Astrocyte (in vitro differentiated cells and primary cell): ENCODE results near the gene DPF3.

Experiments
- EZH2 ChIP-seq: IDR thresholded peaks from 2 replicates; pipeline ENCODE4 v1.6.1; 2012; ENCODE audit warnings: mild to moderate bottlenecking, low read length, inconsistent platforms; ENCODE audit not compliant: insufficient read depth
- TF ChIP-seq, protein P1 (sequence below): IDR thresholded peaks from 2 replicates; pipeline ENCODE4 v1.5.1; 2011; ENCODE audit warnings: low read depth, mild to moderate bottlenecking, inconsistent platforms, low read length, moderate library complexity; ENCODE audit not compliant: insufficient read depth

DNA sequence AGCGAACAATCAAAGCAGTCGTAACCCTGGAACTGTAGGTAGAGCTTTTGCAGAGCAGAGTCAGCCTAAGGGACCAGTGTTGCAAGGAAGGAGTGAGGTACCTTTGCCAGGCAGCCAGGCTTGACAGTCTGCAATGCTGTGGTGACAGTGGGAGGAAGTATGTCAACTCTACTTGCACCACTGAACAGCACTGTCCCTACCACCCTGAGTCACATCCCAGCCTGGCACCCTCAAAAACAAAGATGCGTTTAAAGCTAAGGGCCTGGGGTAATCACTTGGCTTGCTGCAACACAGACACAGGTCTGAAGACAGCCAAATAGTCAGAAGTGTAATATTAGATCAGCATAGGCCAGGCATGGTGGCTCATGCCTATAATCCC lies 141.9 kb downstream of the DPF3 start:
- TF ChIP-seq, protein P1, sequence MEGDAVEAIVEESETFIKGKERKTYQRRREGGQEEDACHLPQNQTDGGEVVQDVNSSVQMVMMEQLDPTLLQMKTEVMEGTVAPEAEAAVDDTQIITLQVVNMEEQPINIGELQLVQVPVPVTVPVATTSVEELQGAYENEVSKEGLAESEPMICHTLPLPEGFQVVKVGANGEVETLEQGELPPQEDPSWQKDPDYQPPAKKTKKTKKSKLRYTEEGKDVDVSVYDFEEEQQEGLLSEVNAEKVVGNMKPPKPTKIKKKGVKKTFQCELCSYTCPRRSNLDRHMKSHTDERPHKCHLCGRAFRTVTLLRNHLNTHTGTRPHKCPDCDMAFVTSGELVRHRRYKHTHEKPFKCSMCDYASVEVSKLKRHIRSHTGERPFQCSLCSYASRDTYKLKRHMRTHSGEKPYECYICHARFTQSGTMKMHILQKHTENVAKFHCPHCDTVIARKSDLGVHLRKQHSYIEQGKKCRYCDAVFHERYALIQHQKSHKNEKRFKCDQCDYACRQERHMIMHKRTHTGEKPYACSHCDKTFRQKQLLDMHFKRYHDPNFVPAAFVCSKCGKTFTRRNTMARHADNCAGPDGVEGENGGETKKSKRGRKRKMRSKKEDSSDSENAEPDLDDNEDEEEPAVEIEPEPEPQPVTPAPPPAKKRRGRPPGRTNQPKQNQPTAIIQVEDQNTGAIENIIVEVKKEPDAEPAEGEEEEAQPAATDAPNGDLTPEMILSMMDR: no peak
- no peak for TF ChIP-seq EZH2
